ENCODE data around the gene CAVIN1.

Gene CAVIN1

DNA sequence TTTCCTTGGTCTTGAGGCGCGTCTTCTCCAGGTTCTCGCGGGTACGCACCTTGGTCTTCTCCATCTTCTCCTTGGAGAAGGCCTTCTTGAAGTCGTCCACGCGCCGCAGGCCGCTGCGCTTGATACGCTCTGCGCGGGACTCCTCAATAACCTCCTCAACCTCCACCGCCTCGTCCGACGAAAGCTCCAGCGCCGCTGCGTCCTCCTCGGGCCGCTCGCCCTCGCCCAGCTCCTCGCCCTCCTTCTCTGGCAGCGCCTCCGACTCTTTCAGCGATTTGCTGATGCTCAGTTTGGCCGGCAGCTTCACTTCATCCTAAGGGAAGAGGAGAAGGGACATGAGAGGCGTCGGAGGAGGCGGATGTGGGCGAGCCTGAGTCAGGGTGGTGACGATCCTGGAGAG is 18.0 kb downstream of the CAVIN1 start:
- TF ChIP-seq POLR2AphosphoS5 (IDR thresholded peaks at IDR 0.05; ENCODE audit: low read depth, low read length) = no peak
- no peak for TF ChIP-seq FOXP2 (optimal IDR thresholded peaks at IDR 0.05; ENCODE audit: borderline replicate concordance, extremely low read depth, extremely low read length, insufficient read depth)
- no peak for TF ChIP-seq TAF1 (IDR thresholded peaks at IDR 0.05; ENCODE audit: borderline replicate concordance, insufficient read depth, low read length)

DNA sequence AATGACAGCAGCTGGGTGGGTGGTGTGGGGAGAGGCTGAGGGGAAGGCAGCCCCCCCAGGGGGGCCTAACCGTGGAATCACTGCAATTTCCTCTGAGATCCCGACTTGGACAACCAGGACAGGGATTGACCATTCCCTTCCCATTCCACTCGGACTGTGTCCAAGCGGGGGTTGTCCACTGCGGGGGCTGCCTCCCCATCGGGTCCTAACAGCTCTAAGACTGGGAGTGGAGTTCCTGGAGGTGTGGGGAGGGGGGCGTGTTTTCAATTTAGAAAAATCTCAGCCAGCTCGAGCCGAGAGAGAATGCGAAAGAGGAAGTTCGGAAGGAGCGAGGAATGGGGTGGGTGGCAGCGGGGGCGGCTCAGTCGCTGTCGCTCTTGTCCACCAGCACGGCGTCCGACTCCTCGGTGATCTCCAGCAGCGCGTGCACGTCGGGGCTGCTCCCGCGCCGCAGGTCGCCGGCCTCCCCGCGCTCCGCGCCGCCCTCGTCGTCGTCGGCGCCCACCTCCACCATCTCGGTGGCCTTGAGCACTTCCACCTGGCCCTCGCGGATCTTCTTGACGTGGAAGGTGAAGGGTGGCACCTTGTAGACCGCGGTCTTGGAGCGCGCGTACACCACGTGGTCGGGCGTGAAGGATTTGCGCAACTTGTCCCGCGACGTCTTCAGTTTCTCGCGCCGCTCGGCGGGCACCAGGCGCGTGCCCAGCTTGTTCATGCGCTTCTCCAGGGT is 18.6 kb downstream of the CAVIN1 start:
- no peak for TF ChIP-seq TAF1 (IDR thresholded peaks at IDR 0.05; ENCODE audit: borderline replicate concordance, insufficient read depth, low read length)
- TF ChIP-seq FOXP2 (optimal IDR thresholded peaks at IDR 0.05; ENCODE audit: borderline replicate concordance, extremely low read depth, extremely low read length, insufficient read depth) = no peak
- no peak for TF ChIP-seq REST (IDR thresholded peaks at IDR 0.05; ENCODE audit: insufficient read depth in 1 of 2, low read depth in 2 of 2, low read length in 2 of 2)

GRCh38 chr17:42403150-42403549 is 19.9 kb downstream of the CAVIN1 start:
- TF ChIP-seq SIN3A (IDR thresholded peaks at IDR 0.05; ENCODE audit: borderline replicate concordance, insufficient read depth, low read length) = no peak
- no peak for TF ChIP-seq POLR2AphosphoS5 (IDR thresholded peaks at IDR 0.05; ENCODE audit: low read depth, low read length)
- no peak for TF ChIP-seq FOXP2 (optimal IDR thresholded peaks at IDR 0.05; ENCODE audit: borderline replicate concordance, extremely low read depth, extremely low read length, insufficient read depth)
- no peak for TF ChIP-seq REST (IDR thresholded peaks at IDR 0.05; ENCODE audit: insufficient read depth in 1 of 2, low read depth in 2 of 2, low read length in 2 of 2)
- no peak for TF ChIP-seq TAF1 (IDR thresholded peaks at IDR 0.05; ENCODE audit: borderline replicate concordance, insufficient read depth, low read length)

DNA sequence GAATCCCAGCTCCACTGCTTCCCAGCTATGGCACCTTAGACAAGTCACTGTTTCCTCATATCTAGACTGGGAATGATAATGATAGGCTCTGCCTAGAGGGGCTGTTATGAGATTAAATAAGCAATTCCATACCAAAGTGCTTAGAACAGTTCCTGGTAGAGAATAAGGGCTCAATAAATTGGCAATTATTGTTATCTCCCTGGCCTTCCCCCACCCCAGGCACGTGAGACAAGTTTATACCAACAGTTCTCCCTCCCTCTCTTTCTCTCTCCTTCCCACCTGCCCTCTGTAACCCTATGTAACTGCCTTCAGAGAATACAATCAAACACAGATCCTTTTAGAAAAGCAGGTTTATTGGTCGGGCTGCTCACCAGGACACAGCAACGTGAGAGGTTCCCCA is 20.9 kb downstream of the CAVIN1 start:
- TF ChIP-seq FOXP2 (optimal IDR thresholded peaks at IDR 0.05; ENCODE audit: borderline replicate concordance, extremely low read depth, extremely low read length, insufficient read depth) (no peak), SIN3A (IDR thresholded peaks at IDR 0.05; ENCODE audit: borderline replicate concordance, insufficient read depth, low read length) (no peak), POLR2AphosphoS5 (IDR thresholded peaks at IDR 0.05; ENCODE audit: low read depth, low read length) (no peak), TAF1 (IDR thresholded peaks at IDR 0.05; ENCODE audit: borderline replicate concordance, insufficient read depth, low read length) (no peak), REST (IDR thresholded peaks at IDR 0.05; ENCODE audit: insufficient read depth in 1 of 2, low read depth in 2 of 2, low read length in 2 of 2) (no peak)

- TF ChIP-seq POLR2AphosphoS5 (IDR thresholded peaks at IDR 0.05; ENCODE audit: low read depth, low read length) (no peak), FOXP2 (optimal IDR thresholded peaks at IDR 0.05; ENCODE audit: borderline replicate concordance, extremely low read depth, extremely low read length, insufficient read depth) (no peak), SIN3A (IDR thresholded peaks at IDR 0.05; ENCODE audit: borderline replicate concordance, insufficient read depth, low read length) (no peak), TAF1 (IDR thresholded peaks at IDR 0.05; ENCODE audit: borderline replicate concordance, insufficient read depth, low read length) (no peak), REST (IDR thresholded peaks at IDR 0.05; ENCODE audit: insufficient read depth in 1 of 2, low read depth in 2 of 2, low read length in 2 of 2) (no peak)
Measured at GRCh38 chr17:42399948-42400843, 22.9 kb downstream of the CAVIN1 start.
